Measurements from ENCODE around the gene GATAD2A.

DNA sequence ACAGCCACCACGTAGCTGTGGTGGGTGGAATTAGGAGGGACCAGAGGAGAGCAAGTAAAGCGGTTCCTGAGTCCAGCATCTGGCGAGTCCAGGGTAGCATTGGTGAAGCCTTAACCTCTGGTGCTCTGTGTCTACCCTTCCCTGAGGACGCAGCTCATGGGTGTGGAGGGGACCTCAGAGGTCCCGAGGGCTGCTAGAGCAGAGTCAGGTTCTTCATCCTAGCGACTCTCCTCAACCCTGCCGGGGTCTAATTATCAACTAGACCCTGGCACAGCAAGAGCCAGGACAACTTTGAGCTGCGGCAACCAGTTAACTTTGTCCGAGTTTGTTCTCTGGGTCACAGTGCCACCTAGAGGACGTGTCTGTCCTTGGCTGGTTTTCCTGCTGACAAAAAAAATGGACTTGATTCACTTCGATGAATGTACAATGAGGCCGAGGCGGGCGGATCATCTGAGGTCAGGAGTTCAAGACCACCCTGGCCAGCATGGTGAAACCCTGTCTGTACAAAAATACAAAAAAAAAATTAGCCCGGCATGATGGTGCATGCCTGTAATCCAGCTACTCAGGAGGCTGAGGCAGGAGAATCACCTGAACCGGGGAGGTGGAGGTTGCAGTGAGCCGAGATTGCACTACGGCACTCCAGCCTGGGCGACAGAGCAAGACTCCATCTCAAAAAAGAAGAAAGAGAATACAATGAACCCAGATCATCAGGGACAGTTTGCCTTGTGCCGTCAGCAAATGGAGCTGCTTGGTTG is 84.9 kb downstream of the GATAD2A start:
- TF ChIP-seq, protein P1, sequence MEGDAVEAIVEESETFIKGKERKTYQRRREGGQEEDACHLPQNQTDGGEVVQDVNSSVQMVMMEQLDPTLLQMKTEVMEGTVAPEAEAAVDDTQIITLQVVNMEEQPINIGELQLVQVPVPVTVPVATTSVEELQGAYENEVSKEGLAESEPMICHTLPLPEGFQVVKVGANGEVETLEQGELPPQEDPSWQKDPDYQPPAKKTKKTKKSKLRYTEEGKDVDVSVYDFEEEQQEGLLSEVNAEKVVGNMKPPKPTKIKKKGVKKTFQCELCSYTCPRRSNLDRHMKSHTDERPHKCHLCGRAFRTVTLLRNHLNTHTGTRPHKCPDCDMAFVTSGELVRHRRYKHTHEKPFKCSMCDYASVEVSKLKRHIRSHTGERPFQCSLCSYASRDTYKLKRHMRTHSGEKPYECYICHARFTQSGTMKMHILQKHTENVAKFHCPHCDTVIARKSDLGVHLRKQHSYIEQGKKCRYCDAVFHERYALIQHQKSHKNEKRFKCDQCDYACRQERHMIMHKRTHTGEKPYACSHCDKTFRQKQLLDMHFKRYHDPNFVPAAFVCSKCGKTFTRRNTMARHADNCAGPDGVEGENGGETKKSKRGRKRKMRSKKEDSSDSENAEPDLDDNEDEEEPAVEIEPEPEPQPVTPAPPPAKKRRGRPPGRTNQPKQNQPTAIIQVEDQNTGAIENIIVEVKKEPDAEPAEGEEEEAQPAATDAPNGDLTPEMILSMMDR (conservative IDR thresholded peaks at IDR 0.05 in 1 of 2, IDR thresholded peaks at IDR 0.05 in 1 of 2; ENCODE audit: extremely low read depth in 1 of 2, insufficient read depth in 1 of 2, low read depth in 1 of 2, low read length in 2 of 2), result peak; percentile 80 to 86
- no peak for TF ChIP-seq EZH2 (IDR thresholded peaks at IDR 0.05; ENCODE audit: borderline replicate concordance, low read length)

All from mammary epithelial cell (primary cell).